ENCODE data around the gene ZFHX3. TPM values are rescaled to one million over a fixed set of nuclear protein-coding genes. Genes with fewer than 3 reads are reported as not detected.
"Not testable (repeated sequence)": the region's sequence is repeated elsewhere in the genome, so short reads cannot be mapped to it uniquely, and the experiment has no call there.

The ZFHX3 gene
- total RNA-seq, 1 donor from 2014 or later, result 8.3 TPM

DNA sequence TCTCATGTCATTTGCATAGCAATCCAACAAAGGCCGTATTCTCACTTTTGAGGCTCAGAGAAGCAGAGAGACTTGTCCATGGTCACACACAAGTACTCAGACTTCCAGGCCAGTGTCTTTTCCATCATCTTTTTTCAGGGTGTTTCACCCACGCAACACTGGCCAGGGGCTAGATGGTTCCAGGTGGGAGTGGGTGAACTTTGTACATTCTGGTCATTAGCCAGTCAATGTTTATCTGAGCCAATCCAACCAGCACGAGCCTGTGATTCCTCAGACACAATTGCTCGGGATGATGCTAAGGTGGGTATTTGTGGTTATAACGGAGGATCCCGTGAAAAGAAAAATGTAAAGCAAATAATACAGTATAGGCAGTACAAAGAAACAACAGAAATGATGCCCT lies 56.3 kb downstream of the ZFHX3 start:
- intact Hi-C loops (cut with DNase I), result no loop called here
- ATAC-seq (ENCODE audit: poor library complexity) (no peak), DNase-seq (no peak)

DNA sequence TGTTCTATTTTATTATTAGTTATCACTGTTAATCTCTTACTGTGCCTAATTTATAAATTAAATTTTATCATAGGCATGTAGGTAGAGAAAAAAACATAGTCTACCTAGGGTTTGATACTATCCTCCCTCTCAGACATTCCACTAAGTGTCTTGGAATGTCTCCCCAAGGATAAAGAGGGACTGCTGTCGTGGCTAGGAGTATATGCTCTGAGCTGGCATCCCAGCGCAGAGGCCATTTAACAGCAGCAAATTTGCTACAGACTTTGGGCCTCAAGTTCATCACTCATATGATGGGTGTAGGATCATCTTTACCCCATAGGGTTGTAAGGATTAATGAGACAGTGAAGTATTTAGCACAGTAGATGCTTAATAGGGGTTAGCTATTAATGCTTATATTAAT lies 56.7 kb downstream of the ZFHX3 start:
- intact Hi-C loops (cut with DNase I), result no loop called here
- ATAC-seq (ENCODE audit: poor library complexity), result no peak

DNA sequence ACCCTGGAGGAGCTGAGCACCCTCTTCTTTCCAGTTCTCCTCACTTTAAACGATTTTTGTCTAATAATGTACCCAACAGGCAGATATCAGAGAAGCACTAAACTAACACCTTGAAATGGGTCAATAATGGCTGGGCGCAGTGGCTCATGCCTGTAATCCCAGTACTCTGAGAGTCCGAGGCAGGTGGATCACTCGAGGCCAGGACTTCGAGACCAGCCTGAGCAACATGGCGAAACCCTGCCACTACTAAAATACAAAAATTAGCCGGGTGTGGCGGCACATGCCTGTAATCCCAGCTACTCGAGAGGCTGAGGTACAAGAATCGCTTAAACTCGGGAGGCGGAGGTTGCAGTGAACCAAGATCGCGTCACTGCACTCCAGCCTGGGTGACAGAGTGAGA lies 57.4 kb downstream of the ZFHX3 start:
- intact Hi-C loops (cut with DNase I), result no loop called here
- ATAC-seq (ENCODE audit: poor library complexity) (no peak), DNase-seq (no peak)

More for the DNA sequence above, 56.7 kb downstream of the ZFHX3 start:
- no peak for DNase-seq

DNA sequence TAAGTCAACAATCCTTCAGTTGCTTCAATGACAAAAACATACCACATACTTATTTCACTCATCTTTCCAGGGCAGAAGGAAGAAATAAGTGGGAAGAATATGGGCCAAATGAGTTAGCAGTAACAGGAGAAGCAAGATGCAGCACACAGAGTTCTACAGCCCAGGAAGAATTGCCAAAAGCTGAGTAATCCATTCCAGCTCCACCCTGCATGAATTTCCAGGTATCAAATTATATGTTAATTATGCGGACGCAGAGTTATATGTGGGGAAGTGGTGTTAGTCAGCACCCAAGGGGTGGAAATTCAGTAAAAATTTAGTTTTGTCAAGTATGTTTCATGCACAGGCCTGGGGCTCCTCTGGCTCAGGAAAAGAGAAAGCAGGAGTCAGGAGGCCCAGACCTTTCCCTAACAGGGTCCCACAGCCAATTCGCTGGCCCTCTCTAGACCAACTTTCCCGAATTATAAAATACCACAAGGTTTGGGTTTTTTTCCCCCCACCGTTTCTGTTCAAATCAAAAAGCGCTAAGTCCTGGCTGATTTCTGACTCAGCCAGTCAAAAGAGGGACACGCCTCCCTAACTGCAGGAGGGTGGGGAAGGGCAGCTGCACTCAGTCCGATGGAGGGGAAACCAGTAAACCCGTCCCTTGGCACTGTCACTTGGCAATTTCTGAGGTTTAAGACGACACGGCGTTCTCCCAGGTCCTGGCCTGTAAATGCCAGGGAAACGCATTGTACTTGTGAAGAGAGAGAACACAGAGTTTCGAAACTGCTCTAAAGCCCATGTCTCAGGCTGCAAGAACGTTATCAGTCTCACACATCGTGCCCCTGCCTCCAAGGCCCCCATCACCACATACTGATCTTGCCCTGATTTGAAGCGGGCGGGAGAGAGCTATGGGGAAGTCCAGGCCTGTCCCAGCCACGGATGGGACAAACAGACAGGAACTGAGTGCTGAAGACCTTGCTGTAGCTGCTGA lies 58.1 kb downstream of the ZFHX3 start:
- DNase-seq, result peak; percentile 81
- peak; percentile 74 for ATAC-seq (ENCODE audit: poor library complexity)
- intact Hi-C loops (cut with DNase I), result no loop called here

DNA sequence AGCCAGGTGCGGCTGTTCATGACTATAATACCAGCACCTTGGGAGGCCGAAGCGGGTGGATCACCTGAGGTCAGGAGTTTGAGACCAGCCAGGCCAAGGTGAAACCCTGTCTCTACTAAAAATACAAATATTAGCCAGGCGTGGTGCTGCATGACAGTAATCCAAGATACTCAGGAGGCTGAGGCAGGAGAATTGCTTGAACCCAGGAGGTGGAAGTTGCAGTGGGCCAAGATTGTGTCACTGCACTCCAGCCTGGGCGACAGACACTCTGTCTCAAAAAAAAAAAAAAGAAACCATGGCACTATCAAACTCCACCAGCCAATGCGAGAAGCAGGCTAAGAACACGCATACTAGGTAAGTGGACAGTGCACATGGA lies 58.7 kb downstream of the ZFHX3 start:
- ATAC-seq (ENCODE audit: poor library complexity); intact Hi-C loops (cut with DNase I); DNase-seq: not testable (repeated sequence)

DNA sequence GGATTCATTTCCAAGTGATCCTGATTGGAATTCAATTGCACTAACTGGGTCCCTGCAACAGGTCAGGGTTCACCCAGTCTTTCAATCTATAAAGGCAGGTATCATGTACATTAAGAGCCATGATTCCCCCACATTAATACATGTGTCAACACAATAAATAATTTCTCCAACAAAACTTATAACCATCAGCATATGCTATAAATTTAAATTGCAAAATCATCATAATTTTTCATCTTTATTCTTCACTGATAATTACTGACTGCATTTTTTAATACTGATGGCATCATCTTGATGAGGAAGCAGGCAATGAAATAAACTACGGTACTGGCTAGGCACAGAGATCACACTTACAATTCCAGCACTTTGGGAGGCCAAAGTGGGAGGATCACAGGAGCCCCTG lies 59.4 kb downstream of the ZFHX3 start:
- DNase-seq (no peak), ATAC-seq (ENCODE audit: poor library complexity) (no peak)
- intact Hi-C loops (cut with DNase I), result no loop called here

DNA sequence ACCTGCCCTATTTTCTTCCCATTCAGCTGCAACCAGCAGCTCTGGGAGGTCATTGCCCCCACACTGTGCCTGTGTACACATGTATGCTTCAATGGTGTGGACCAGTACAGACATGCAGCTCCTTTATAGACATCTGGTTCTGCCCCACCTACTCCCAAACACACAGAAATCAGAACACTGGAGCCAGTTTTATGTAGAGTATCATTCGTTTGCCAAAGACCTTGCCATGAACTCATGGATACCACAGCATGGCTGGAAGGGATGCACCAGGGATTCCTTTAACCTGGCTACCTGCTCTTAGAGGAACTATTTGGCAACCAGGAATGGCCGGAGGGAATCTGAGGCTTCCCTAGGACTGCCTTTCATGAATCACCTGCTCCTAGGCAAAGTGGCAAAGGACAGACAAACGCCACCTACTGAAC lies 60.4 kb downstream of the ZFHX3 start:
- DNase-seq (no peak), ATAC-seq (ENCODE audit: poor library complexity) (no peak)
- intact Hi-C loops (cut with DNase I), result no loop called here

DNA sequence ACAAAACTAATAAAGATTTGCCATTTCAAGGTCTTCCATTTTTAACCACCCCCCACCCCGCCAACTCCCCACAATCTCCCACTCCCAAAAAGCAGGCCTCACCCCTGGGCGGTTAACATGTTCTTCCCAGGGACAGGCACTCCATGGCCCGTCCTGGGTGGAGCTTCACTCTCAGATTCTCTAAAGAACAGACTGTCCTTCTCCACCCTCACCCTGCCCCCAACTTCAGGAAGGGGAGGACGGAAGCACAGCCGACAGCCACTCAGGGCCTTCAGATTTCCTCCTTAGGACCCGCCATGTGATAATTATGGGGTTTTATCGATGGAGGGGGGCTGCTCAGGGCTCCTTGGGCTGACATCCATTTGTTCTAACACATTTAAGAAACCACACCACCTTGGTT lies 61.9 kb downstream of the ZFHX3 start:
- intact Hi-C loops (cut with DNase I), result no loop called here
- ATAC-seq (ENCODE audit: poor library complexity) (peak; percentile 69), DNase-seq (peak; percentile 83)

DNA sequence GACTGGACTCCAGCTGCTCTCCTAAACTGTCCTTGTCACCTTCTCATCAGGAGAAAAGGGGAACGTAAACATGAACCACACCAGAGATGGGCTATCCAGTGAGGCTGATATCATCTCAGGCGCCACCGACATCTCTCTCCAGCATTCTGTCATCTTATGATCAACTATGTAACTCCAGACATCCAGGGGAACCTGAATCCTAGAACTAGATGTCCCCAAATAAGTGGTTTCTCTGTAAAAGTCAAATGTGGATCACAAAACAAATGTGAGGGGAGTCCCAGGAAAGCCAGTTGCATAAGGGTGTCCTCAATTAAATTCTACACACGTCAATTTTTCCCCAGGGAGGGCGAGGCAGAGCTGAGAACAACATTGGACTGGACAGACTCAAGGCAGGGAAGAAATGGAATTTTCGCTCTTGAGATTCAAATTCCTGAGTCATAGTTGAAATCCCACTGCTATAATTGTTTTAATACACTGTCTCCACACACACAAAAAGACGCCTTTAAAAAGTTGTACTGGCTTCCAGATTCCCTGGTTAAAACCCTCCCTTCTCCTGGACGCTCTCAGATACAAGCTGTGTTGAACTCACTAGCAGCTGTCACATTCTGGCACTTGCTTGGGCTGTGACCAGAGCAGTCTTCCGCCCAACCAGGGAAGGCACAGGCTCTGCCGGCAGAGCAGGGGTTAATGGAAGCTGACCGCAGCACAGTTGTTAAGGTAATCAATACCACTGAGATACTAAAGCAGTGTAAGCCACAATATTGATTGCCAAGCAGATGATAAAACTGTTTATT lies 62.6 kb downstream of the ZFHX3 start:
- ATAC-seq (ENCODE audit: poor library complexity), result peak; percentile 75
- DNase-seq, result peak; percentile 80
- intact Hi-C loops (cut with DNase I), result no loop called here

DNA sequence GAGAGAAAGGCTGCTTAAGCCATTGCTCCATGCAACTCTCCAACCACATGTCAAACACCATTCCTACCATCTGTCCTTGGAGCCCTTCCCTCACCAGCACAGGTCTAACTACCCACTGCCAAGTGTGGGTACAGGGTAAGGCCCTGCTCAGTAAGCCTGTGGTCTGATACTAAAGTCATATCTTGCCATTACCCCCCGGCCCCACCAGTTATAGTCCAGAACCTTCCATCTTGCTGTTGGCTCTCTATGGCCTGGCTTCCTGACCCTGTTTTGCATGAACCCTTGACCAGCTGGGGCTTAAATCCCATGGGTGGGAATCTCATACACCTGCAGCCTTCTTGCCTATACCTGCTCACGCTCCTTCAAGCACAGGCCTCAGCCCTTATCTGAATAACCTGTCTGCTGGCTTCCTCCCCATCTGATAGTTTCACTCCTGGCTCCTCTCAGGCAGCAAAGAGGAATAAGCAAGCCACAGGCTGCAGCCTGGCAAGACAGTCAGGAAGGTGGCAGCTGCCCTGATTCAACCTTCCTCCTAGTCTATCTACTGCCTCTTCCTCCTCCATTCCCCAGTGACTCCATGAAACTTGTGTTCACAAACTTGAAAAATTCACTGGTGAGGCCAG lies 64.1 kb downstream of the ZFHX3 start:
- ATAC-seq (ENCODE audit: poor library complexity) (no peak), DNase-seq (no peak)
- intact Hi-C loops (cut with DNase I), result no loop called here

DNA sequence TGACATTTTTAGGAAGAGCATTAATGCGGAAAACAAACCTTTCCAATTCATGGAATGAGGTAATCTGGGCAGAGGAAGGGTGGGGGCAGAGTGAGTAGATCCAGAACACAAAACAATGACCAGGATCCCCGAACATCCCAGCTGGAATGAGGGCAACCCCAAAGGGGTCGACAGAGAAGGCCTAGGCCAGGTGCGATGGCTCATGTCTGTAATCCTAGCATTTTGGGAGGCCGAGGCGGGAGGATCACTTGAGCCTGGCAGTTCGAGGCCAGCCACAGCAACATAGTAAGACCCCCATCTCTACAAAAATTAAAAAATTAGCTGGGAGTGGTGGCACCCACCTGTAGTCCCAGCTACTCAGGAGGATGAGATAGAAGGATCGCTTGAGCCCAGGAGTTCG lies 64.7 kb downstream of the ZFHX3 start:
- intact Hi-C loops (cut with DNase I), result no loop called here

DNA sequence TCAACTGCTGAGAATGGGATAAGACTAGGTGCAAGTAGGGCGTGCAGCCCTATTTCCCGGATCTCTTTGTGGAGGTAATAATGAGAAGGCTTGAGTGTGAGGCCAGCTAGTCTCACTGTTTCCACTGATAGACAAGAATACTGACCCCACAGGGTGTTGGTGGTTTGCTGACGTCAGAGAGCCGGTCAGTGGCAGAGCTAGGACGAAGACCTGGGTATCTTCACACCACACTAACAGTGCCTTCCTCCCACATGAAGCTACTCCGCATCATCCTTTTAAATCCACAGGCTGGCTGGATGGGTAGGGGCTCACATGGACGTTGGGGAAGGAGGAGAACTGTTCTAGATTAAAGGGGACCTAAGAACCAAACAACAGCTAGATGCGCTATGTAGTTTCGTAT lies 68.0 kb downstream of the ZFHX3 start:
- no peak for ATAC-seq (ENCODE audit: poor library complexity)
- intact Hi-C loops (cut with DNase I), result no loop called here

More for the DNA sequence above, 64.7 kb downstream of the ZFHX3 start:
- no peak for ATAC-seq (ENCODE audit: poor library complexity)
- DNase-seq, result no peak

DNA sequence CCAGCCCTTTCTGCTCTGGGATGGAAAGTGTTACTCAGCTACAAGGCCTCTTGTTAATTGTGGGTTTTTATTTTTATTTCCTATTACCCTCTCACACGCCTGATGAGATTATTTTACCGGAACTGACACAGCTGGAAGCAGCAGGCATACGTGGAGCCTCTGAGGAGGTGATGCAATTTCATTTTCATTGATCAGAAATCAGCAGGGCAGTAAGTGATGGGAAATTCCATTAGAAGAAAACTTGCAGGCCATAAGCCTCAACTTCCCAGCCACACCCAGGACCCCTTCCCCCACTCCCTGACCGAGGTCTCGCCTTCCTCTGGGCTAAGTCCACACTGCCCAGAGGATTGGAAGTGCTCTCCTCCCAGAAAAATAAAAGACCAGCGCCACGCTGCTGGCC lies 69.7 kb downstream of the ZFHX3 start:
- DNase-seq, result no peak

More for the DNA sequence above, 68.0 kb downstream of the ZFHX3 start:
- no peak for DNase-seq

DNA sequence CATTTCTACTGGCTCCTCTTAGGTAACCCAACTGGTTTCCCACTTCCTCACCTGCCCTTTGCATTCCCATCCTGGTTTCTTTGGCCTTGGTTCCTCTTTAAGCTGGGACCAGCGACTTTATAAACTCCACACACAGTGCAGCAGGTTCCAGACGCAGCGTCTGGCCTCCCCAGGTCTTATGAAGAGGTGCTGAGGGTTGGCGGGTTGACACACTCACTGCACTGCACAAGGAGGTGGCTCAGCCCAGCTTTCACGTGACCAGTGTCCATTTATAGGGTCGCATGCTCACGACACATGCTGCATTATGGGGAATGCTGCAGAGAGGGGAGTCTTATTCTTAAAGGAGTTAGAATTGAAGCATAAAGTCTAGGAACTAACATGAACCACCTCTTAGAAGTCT lies 70.8 kb downstream of the ZFHX3 start:
- no peak for ATAC-seq (ENCODE audit: poor library complexity)
- intact Hi-C loops (cut with DNase I), result no loop called here
- DNase-seq, result no peak

More for the DNA sequence above, 69.7 kb downstream of the ZFHX3 start:
- intact Hi-C loops (cut with DNase I), result no loop called here
- peak; percentile 34 for ATAC-seq (ENCODE audit: poor library complexity)

DNA sequence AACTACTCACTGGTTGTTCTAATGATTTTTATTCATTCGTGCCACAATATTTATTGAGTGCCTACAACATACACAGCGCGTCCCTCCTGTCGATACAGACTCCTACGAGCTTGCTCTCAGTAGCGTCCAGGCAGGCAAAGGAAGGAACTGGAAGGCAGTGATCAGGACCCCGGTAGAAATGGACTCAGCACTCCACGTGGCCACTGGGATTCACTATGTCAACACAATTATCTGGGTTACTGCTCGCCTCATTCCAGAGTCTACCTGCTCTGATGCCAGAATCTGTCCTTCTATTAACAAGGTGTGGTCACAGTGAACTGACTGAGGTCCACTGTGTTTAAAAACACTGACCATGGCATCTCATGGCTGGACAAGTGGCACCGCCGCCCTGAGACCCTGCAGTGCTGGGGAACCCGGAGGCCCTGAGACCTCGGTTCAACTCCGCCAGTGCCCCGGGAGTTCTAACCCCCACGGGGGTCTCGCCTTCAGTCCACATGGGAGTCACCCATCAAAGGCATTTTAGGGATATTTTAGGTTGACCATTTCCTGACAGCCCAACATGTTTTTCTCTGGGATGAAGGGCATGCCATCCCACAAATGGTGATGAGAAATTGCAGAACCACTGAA lies 71.4 kb downstream of the ZFHX3 start:
- ATAC-seq (ENCODE audit: poor library complexity), result no peak
- intact Hi-C loops (cut with DNase I), result no loop called here
- no peak for DNase-seq

DNA sequence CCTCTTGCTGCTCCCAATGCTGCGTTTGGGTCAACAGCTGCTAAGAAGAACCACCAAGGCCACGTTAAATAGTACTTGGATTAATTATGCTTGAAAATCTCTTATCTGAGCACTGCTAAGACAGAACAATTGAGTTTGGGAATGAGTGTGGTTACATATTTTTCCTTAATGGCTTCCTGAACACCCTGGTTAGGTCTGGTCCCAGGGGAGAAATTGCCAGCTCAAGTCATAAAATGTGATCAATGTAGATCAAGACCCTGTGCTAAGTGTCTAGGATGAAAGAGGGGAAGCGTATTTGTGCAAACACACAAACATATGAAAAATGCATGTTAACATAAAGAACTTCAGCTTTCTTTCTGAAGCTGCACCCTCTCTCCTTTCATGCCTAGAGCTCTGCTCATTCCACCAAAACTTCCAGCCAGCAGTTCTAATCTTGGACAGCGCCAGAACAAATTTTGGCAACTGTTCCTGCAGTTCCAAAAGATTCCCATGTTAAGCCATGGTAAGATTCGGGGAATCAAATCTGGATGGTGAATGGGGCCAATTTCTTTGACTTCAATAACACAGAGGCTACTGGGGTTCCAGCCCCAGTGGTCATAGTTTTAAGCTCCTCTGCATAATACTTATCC lies 72.0 kb downstream of the ZFHX3 start:
- intact Hi-C loops (cut with DNase I), result no loop called here
- no peak for DNase-seq
- peak; percentile 35 for ATAC-seq (ENCODE audit: poor library complexity)

DNA sequence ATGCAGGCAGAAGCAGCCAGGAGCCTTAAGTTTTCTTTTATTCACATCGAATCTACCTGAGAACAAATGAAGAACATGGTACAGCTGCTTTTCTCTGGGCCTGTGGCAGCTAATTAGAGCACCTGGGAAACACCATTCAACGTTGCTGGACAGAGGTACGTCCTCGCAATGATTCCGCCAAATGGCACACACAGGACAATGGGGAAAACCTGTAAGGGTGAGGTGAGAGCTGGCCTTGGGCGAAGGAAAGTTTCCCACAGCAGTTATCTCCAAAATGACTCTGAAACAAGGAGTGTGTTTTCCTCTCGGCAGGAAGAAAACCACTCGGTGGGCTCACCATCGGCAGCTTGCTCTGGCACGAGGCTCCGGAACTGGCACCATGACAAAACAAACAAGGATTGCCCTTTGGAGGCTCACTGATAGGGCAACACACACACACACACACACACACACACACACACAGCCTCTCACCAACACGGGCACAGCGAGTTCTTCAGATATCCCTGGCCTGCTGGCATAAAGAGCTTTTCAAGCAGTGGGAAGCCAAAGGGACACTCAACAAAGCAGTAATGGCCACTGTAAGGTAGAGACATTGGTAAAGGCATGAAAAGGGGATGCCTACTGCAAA lies 73.7 kb downstream of the ZFHX3 start:
- ATAC-seq (ENCODE audit: poor library complexity) (no peak), DNase-seq (no peak)
- intact Hi-C loops (cut with DNase I), result no loop called here

All from Right ventricle myocardium superior (tissue), 1 donor.